Smooth muscle cell (in vitro differentiated cells): ENCODE measurements around the gene IL26. TPM values are rescaled to one million over a fixed set of nuclear protein-coding genes. Genes with fewer than 3 reads are reported as not detected.

Source experiments
- DNase-seq: peaks from one replicate; lab custom pipeline; 2025; ENCODE audit not compliant: unreplicated experiment; lab: John Stamatoyannopoulos, UW
- H2AFZ ChIP-seq: fragments of 200-600 bp; sonication (generic); 2 replicates; pipeline ENCODE4 v1.6.0; 2016; ENCODE audit warnings: antibody characterized with exemption, low read depth, mild to moderate bottlenecking
- H3F3A ChIP-seq: fragments of 200-600 bp; sonication (generic); 2 replicates; pipeline ENCODE4 v1.6.0; 2017; ENCODE audit warnings: antibody characterized with exemption, low read depth
- H3K27ac ChIP-seq: fragments of 200-600 bp; sonication (generic); 2 replicates; pipeline ENCODE4 v1.5.1; 2016; ENCODE audit warnings: low read depth, mild to moderate bottlenecking
- H3K27me3 ChIP-seq: fragments of 200-600 bp; sonication (generic); 2 replicates; pipeline ENCODE4 v1.6.1; 2016; ENCODE audit warnings: low read depth, mild to moderate bottlenecking
- H3K36me3 ChIP-seq: fragments of 200-600 bp; sonication (generic); 2 replicates; pipeline ENCODE4 v1.5.1; 2016; ENCODE audit warnings: low read depth
- H3K4me1 ChIP-seq: fragments of 200-600 bp; sonication (generic); 2 replicates; pipeline ENCODE4 v1.5.1; 2016; ENCODE audit warnings: low read depth
- H3K4me2 ChIP-seq: fragments of 200-600 bp; sonication (generic); 2 replicates; pipeline ENCODE4 v1.6.0; 2016; ENCODE audit warnings: mild to moderate bottlenecking
- H3K4me3 ChIP-seq: fragments of 200-600 bp; sonication (generic); 2 replicates; pipeline ENCODE4 v1.5.1; 2016; ENCODE audit warnings: mild to moderate bottlenecking
- H3K79me2 ChIP-seq: fragments of 200-600 bp; sonication (generic); 2 replicates; pipeline ENCODE4 v1.6.0; 2016; ENCODE audit warnings: low read depth, mild to moderate bottlenecking
- H3K9ac ChIP-seq: fragments of 200-600 bp; sonication (generic); 2 replicates; pipeline ENCODE4 v1.6.0; 2016; ENCODE audit warnings: low read depth
- H3K9me3 ChIP-seq: fragments of 200-600 bp; sonication (generic); replicated peaks from 2 replicates; pipeline ENCODE4 v1.5.1; 2016; ENCODE audit warnings: low read depth
- H4K20me1 ChIP-seq: fragments of 200-600 bp; sonication (generic); 2 replicates; pipeline ENCODE4 v1.6.0; 2016; ENCODE audit warnings: low read depth
- WGBS: methylation state at CpG from one replicate; pipeline ENCODE4 v1.1.7; 2016; ENCODE audit warnings: low lambda C conversion rate; 5-methylcytosine and 5-hydroxymethylcytosine counted together
- polyA plus RNA-seq: library from polyadenylated mRNA; unstranded; fragments of >200 nt; fragmentation: Nextera tagmentation; extraction: Ambion mirVana; gene quantifications from 2 replicates; pipeline ENCODE4 v1.2.1, GENCODE V29; 2016
- total RNA-seq: library from RNA; depleted of rRNA; stranded (reverse); fragments of >200 nt; gene quantifications from 2 replicates; pipeline ENCODE4 v1.2.3, GENCODE V29; 2014
- TF ChIP-seq, protein P1 (sequence below): fragments of 200-600 bp; sonication (generic); IDR thresholded peaks from 2 replicates; pipeline ENCODE4 v1.5.1; 2017; ENCODE audit warnings: borderline replicate concordance, mild to moderate bottlenecking, antibody characterized with exemption; ENCODE audit not compliant: insufficient read depth, poor library complexity, severe bottlenecking

The IL26 gene
- total and polyA plus RNA-seq, 2 experiments from 2014 or later: not detected

DNA sequence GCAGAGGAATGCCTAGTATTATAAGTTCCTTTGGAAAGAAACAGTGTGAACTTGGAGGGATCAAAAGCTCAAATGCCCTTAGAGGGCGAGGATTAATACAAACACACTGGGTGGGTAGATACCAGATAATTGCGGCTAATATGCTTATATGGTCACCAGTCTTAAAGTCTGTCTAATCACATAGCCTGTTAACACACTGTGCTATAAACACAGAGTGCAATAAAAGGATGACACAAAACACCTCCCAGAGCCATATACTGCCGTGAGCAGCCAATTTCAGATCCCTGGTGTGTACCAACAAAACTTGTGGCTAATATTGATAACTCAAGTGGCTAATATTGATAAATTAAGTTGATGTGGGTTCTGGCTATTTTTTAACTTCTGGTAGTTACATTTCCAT lies 1.7 kb upstream of the IL26 start:
- no peaks in the 10 kb centered on the region for H3K9me3 ChIP-seq
- no peak for DNase-seq
- H3K27ac ChIP-seq: no peak overlapping the region
- H3K4me2 ChIP-seq: no peak overlapping the region
- peaks cover 4% of the 10 kb centered on the region for H3K4me1 ChIP-seq
- H3K9ac ChIP-seq: no peak overlapping the region
- H4K20me1 ChIP-seq: no peaks in the 10 kb centered on the region
- H3K4me3 ChIP-seq: no peak overlapping the region
- no peaks in the 10 kb centered on the region for H3F3A ChIP-seq
- no peak overlapping the region for H2AFZ ChIP-seq
- H3K36me3 ChIP-seq: no peaks in the 10 kb centered on the region
- TF ChIP-seq, protein P1, sequence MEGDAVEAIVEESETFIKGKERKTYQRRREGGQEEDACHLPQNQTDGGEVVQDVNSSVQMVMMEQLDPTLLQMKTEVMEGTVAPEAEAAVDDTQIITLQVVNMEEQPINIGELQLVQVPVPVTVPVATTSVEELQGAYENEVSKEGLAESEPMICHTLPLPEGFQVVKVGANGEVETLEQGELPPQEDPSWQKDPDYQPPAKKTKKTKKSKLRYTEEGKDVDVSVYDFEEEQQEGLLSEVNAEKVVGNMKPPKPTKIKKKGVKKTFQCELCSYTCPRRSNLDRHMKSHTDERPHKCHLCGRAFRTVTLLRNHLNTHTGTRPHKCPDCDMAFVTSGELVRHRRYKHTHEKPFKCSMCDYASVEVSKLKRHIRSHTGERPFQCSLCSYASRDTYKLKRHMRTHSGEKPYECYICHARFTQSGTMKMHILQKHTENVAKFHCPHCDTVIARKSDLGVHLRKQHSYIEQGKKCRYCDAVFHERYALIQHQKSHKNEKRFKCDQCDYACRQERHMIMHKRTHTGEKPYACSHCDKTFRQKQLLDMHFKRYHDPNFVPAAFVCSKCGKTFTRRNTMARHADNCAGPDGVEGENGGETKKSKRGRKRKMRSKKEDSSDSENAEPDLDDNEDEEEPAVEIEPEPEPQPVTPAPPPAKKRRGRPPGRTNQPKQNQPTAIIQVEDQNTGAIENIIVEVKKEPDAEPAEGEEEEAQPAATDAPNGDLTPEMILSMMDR: no peak
- WGBS: 18% methylated on average over 3 of the region's 3 CpGs
- no peaks in the 10 kb centered on the region for H3K79me2 ChIP-seq
- peaks cover 17% of the 10 kb centered on the region for H3K27me3 ChIP-seq

DNA sequence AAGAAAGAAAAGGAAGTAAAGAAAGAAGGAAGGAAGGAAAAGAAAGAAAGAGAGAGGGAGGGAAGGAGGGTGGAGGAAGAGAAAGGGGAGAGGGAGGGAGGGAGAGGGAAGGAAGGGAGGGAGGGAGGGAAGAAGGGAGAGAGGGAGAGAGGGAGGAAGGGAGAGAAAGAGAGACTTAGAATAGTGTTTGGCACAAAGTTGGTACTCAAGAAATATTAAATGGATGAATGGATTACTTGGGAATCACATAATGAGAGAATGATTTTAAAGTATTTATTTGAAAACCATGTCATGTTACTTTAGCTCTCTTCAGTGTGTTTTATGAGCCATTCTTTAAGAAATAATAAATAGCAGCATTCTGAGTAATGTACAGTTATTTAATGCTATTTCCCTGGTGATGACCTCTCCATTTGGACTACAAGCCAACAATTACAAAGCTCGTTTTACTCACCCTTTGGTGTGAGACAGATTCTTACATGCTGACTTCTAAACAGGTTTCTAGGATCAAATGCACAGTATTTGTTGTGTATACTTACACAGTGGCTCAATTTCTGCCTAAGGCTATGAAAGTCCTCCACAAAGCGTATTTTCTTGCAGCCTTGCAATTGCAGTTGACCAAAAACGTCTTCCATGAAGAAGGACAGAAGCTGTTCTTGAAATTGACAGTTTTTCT lies 861 bp downstream of the IL26 start:
- DNase-seq: no peak
- WGBS: 84% methylated on average over 3 of the region's 3 CpGs

DNA sequence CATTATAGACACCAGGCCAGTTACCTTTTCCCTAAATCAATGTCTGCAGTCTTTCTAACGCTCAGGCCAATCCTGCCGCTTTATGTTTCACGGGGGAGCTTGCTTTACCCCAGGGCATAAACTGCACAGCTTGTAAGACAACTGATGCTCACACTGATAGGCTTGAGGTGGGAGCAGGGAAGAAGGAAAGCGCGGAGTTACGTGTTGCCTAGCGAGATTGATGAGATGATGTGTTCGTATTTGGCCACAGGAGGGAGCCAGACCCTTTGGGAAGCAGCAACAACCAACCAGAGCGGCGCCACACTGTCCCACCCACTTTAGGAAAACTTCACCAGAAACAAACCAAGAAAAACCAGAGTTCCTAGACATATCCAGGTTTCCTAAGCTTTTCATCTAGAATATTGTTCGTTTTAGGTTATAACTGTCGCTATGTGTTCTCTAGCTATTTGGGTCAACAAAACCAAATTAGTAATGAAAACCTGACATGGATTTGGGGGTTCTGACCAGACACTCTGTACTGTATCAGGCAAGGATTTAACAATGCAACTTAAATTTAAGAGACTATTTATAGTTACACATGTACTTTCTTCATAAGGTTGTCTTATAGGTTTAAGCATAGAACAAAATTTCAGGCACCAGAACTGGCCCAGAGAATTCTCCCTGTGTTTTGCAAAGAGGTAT lies 2.4 kb downstream of the IL26 start:
- Histone ChIP-seq H2AFZ (peak overlapping the region; percentile 70), H3K9ac (no peak overlapping the region), H3K4me3 (no peak overlapping the region), H3K27ac (no peak overlapping the region), H3K4me2 (peak overlapping the region; percentile 72), H3K27me3 (peaks cover 6% of the 10 kb centered on the region), H3K36me3 (no peaks in the 10 kb centered on the region), H4K20me1 (no peaks in the 10 kb centered on the region), H3K79me2 (no peaks in the 10 kb centered on the region), H3K4me1 (peaks cover 4% of the 10 kb centered on the region), H3K9me3 (no peaks in the 10 kb centered on the region), H3F3A (no peaks in the 10 kb centered on the region)
- peak; percentile 14 for DNase-seq
- 4% methylated on average over 12 of the region's 12 CpGs for WGBS
- TF ChIP-seq, protein P1: peak; percentile 80

More for the DNA sequence above, 861 bp downstream of the IL26 start:
- Histone ChIP-seq H3K9me3 (no peaks in the 10 kb centered on the region), H3K79me2 (no peaks in the 10 kb centered on the region), H3K36me3 (no peaks in the 10 kb centered on the region), H3K9ac (no peak overlapping the region), H3K4me2 (no peak overlapping the region), H3K4me1 (peaks cover 4% of the 10 kb centered on the region), H3K27me3 (peaks cover 8% of the 10 kb centered on the region), H4K20me1 (no peaks in the 10 kb centered on the region), H3K4me3 (no peak overlapping the region), H3F3A (no peaks in the 10 kb centered on the region), H2AFZ (no peak overlapping the region), H3K27ac (no peak overlapping the region)
- TF ChIP-seq, protein P1: no peak
